Measurements from ENCODE around the gene TMSB4X. TPM values are rescaled to one million over a fixed set of nuclear protein-coding genes. Genes with fewer than 3 reads are reported as not detected.

TMSB4X gene
- total and polyA plus RNA-seq, 2 of the 8 experiments (the other 6 are each of a cell fraction or from before 2014, with no cell fraction given): 2,063 to 2,112 TPM

DNA sequence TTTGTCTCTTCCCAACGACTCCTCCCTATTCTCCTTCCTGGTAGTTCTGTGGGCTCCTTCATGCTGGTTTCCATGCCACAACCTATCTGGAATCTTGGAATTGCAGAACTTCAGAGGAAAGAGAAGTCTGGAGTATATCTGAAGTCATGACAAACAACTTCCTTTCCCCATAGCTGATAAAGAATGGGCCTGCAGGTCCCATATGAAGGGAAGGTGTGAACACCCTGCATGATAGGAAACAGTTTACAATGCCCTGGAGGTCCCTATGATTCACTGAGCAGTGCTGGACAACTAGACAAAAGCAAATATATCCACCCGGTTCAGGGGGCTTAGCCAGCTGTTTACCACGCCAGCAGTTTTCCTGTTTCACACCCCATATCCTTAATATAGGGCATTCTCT is 50.1 kb downstream of the TMSB4X start (continued):
- TF ChIP-seq SP1 (IDR thresholded peaks at IDR 0.05; ENCODE audit: low read depth, low read length): no peak
- TF ChIP-seq, protein P1, sequence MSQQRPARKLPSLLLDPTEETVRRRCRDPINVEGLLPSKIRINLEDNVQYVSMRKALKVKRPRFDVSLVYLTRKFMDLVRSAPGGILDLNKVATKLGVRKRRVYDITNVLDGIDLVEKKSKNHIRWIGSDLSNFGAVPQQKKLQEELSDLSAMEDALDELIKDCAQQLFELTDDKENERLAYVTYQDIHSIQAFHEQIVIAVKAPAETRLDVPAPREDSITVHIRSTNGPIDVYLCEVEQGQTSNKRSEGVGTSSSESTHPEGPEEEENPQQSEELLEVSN (IDR thresholded peaks at IDR 0.05): no peak
- no peak for TF ChIP-seq YY1 (IDR thresholded peaks at IDR 0.05; ENCODE audit: low read depth, low read length)

Other genes with a start within 250 kb of the TMSB4X start
- 29.0 and 31.4 TPM in 2 replicates for gene PRPS2, start 183.7 kb upstream of the TMSB4X start, total RNA-seq (2021; fragmentation: NEBNext Ultra II Directional; extraction: Animal tissue kit (Norgen Biotek cat#: 25700))
- 11.8 and 17.8 TPM in 2 replicates for gene PRPS2, start 183.7 kb upstream of the TMSB4X start, polyA plus RNA-seq (2011; rRNA removed)
- gene TLR7, start 108.0 kb upstream of the TMSB4X start, total RNA-seq (2021; fragmentation: NEBNext Ultra II Directional; extraction: Animal tissue kit (Norgen Biotek cat#: 25700)): not detected in 2 replicates
- 0.02 TPM in 1 of 2 replicates, not detected in the other for gene TLR7, start 108.0 kb upstream of the TMSB4X start, polyA plus RNA-seq (2011; rRNA removed)
- not detected in 2 replicates for gene TLR8, start 68.5 kb upstream of the TMSB4X start, total RNA-seq (2021; fragmentation: NEBNext Ultra II Directional; extraction: Animal tissue kit (Norgen Biotek cat#: 25700))
- gene TLR8, start 68.5 kb upstream of the TMSB4X start, polyA plus RNA-seq (2011; rRNA removed): not detected in 2 replicates
- not detected in 2 replicates for gene FAM9C, start 69.5 kb downstream of the TMSB4X start, total RNA-seq (2021; fragmentation: NEBNext Ultra II Directional; extraction: Animal tissue kit (Norgen Biotek cat#: 25700))
- gene FAM9C, start 69.5 kb downstream of the TMSB4X start, polyA plus RNA-seq (2011; rRNA removed): 0.03 TPM in 1 of 2 replicates, not detected in the other

Data from H1 (cell line).